GM12872 (cell line): ENCODE data around the gene LSMEM2.

Experiments used
- CTCF ChIP-seq: IDR thresholded peaks from 3 replicates; pipeline ENCODE4 v1.5.1; 2011; ENCODE audit warnings: low read depth, mild to moderate bottlenecking, low read length, moderate library complexity; ENCODE audit not compliant: insufficient read depth

LSMEM2 gene

GRCh38 chr3:50248387-50248786, 30.5 kb upstream of the LSMEM2 start:
- no peak for TF ChIP-seq CTCF

GRCh38 chr3:50249457-50249856, 29.4 kb upstream of the LSMEM2 start:
- TF ChIP-seq CTCF, result no peak

DNA sequence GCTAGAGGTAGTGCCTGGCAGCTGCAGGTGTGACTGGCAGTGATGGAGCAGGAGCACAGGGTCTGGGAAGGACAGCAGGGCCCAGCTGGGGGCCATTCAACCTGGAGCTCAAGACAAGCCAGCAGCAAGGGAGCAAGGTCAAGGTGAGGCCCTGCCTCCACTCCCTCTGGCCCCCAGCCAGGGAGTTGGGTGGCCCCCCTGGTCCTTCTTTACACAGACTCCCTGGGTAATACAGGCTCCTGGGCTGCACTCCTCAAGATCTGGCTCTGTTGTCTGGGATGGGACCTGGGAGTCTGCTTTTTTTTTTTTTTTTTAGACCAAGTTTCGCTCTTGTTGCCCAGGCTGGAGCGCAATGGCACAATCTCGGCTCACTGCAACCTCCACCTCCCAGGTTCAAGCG, 28.4 kb upstream of the LSMEM2 start:
- no peak for TF ChIP-seq CTCF

GRCh38 chr3:50251220-50251619, 27.7 kb upstream of the LSMEM2 start:
- TF ChIP-seq CTCF, result no peak

DNA sequence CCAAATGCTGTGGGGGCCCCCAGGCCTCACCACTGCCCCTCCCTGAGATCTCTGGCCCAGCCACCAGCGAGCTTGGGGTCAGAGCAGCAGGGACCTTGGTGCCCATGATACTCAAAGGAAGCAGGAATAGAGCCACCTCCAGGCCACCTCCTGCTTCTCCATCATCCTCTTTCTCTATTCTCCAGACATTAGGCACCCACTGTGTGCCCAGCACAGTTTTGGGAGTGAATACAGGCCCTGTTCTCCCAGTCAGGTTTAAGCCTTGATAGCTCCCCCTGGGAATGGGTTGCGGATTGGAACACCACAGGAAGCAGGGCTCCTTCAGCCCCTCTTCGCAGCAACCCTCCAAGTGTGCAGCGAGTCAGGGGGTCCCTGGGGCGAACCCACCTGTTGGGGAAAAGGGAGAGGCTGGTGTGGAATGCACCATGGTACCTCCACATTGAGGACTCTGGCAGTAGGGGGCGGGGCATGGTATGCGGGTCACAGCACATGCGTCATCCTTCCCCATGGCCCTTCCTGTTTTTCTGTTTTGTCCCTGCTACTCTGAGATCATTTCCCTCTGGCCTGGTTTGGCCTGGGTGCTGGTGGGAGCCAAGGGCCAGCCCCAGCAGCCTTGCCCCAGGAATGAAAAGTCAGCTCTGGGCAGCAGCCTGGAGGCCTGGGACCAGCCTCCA, 24.2 kb upstream of the LSMEM2 start:
- no peak for TF ChIP-seq CTCF

GRCh38 chr3:50255251-50255615, 23.7 kb upstream of the LSMEM2 start:
- no peak for TF ChIP-seq CTCF

GRCh38 chr3:50256978-50257890, 21.7 kb upstream of the LSMEM2 start:
- TF ChIP-seq CTCF, result peak; percentile 38; the same call in 2 of the 3 replicates
